ENCODE data around the gene OGFR.
A peak's percentile ranks its signal among the peaks of the same experiment; 100 is the strongest.
"Not testable (repeated sequence)": the region's sequence is repeated elsewhere in the genome, so short reads cannot be mapped to it uniquely, and the experiment has no call there.

OGFR gene

DNA sequence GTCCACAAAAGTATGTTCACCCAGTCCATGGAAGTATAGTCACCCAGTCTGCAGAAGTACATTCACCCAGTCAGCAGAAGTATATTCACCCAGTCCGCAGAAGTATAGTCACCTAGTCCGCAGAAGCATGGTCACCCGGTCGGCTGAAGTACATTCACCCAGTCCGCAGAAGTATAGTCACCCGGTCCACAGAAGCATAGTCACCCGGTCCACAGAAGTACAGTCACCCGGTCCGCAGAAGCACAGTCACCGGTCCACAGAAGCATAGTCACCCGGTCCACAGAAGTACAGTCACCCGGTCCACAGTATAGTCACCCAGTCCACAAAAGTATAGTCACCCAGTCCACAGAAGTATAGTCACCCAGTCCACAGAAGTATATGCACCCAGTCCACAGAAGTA lies 48.2 kb downstream of the OGFR start:
- no peak overlapping the region for H3K4me3 ChIP-seq (ENCODE audit: control insufficient read depth, low read depth, low read length)
- TF ChIP-seq CTCF (IDR thresholded peaks at IDR 0.05; ENCODE audit: control insufficient read depth, insufficient read depth, low read depth, low read length, missing control alignments), result no peak
- no peak for DNase-seq (ENCODE audit: low read depth)

GRCh38 chr20:62853304-62853703 lies 48.7 kb downstream of the OGFR start:
- not testable (repeated sequence) for H3K4me3 ChIP-seq (ENCODE audit: control insufficient read depth, low read depth, low read length); DNase-seq (ENCODE audit: low read depth)

DNA sequence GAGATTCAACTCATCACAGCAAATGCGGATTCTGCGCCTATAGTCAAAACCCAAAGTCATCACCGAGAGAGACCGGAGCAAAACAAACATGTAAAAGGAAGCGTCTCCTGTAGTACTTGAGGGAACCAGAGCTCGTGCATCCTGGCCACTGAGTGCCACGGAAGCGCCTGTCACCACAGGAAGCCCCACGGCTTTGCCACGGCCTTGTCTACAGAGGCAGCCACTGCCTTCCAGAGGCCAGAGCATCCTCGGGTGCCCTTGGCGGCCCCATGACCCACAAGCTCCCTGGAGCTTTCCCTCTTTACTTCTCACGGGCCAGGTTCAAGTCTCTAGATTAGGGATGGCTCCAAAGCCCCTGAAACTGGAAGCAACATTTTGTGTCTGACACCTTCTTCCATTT lies 49.5 kb downstream of the OGFR start:
- H3K4me3 ChIP-seq (ENCODE audit: control insufficient read depth, low read depth, low read length), result no peak overlapping the region
- no peak for TF ChIP-seq CTCF (IDR thresholded peaks at IDR 0.05; ENCODE audit: control insufficient read depth, insufficient read depth, low read depth, low read length, missing control alignments)
- no peak for DNase-seq (ENCODE audit: low read depth)

DNA sequence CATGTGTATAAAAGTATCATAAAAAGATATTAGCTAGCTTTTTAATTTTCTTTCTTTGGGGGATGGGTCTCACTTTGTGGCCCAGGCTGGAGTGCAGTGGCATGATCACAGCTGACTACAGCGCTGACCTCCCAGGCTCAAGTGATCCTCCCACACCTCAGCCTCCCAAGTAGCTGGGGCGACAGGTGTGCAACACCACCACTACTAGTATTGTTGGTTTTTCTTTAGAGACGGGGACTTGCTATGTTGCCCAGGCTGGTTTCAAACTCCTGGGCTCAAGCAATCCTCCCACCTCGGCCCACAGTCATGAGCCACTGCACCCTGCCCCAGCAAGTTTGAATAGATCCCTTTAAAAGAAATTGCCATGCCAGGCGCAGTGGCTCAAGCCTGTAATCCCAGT lies 50.5 kb downstream of the OGFR start:
- no peak for DNase-seq (ENCODE audit: low read depth)
- no peak for TF ChIP-seq CTCF (IDR thresholded peaks at IDR 0.05; ENCODE audit: control insufficient read depth, insufficient read depth, low read depth, low read length, missing control alignments)
- H3K4me3 ChIP-seq (ENCODE audit: control insufficient read depth, low read depth, low read length), result no peak overlapping the region

GRCh38 chr20:62856931-62857619 lies 52.4 kb downstream of the OGFR start:
- no peak for DNase-seq (ENCODE audit: low read depth)
- H3K4me3 ChIP-seq (ENCODE audit: control insufficient read depth, low read depth, low read length), result no peak overlapping the region
- no peak for TF ChIP-seq CTCF (IDR thresholded peaks at IDR 0.05; ENCODE audit: control insufficient read depth, insufficient read depth, low read depth, low read length, missing control alignments)

DNA sequence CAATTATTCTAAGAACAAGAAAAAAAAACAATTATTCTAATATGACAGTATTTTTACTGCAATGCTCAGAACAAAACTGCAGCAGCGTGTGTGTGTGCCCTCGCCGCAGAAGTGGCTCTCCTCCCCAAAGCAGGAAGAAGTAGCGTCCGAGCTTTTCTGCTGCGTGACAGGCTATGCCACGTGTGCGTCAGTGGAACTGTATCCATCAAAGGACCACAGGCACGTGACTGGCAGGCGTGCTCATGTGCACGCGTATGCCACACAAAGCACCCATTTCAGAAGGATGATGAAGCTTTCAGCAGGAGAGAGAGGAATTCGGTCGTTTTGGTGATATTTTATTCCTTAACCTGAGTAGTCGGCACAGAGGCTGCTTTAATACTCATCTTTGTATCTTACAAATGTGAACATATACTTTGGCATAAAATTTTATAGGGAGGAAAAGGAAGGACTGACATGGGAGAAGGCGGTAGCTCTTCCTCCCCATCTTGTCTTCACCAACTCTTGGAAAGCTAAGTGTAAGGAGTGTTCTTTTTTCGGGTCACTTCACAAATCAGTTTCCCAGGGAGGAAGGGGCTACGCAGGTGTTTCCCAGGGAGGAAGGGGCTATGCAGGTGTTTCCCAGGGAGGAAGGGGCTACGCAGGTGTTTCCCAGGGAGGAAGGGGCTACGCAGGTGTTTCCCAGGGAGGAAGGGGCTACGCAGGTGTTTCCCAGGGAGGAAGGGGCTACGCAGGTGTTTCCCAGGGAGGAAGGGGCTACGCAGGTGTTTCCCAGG lies 53.6 kb downstream of the OGFR start:
- TF ChIP-seq CTCF (IDR thresholded peaks at IDR 0.05; ENCODE audit: control insufficient read depth, insufficient read depth, low read depth, low read length, missing control alignments), result no peak
- DNase-seq (ENCODE audit: low read depth), result no peak
- H3K4me3 ChIP-seq (ENCODE audit: control insufficient read depth, low read depth, low read length), result no peak overlapping the region

DNA sequence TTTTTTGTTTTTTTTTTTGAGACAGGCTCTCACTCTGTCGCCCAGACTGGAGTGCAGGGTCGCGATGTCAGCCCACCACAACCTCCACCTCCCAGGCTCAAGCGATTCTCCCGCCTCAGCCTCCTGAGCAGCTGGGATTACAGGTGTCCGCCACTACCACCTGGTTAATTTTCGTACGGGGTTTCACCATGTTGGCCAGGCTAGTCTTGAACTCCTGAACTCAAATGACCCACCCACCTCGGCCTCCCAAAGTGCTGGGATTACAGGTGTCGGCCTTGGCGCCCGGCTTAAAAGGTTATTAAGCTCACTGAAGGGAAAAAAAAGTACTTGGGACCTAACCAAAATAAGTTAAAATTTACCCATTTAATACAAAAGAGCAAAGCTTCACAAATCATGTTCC lies 55.1 kb downstream of the OGFR start:
- no peak for DNase-seq (ENCODE audit: low read depth)
- H3K4me3 ChIP-seq (ENCODE audit: control insufficient read depth, low read depth, low read length), result peak overlapping the region; percentile 66
- no peak for TF ChIP-seq CTCF (IDR thresholded peaks at IDR 0.05; ENCODE audit: control insufficient read depth, insufficient read depth, low read depth, low read length, missing control alignments)

All from AG09309 (cell line).